Trophoblast cell (in vitro differentiated cells and primary cell): ENCODE results near the gene TEX2.

ENCODE experiments used
- DNase-seq, 2 donors: peaks; one replicate each; pipeline ENCODE4 v3.0.0-alpha.2; 2016
- H2AFZ ChIP-seq: 2 replicates; pipeline ENCODE4 v1.6.1; 2013; ENCODE audit warnings: low read length, moderate library complexity, mild to moderate bottlenecking; ENCODE audit not compliant: insufficient read depth, poor library complexity
- H2AK5ac ChIP-seq: 2 replicates; pipeline ENCODE4 v1.6.1; 2013; ENCODE audit warnings: mild to moderate bottlenecking, low read length
- H2BK120ac ChIP-seq: 2 replicates; pipeline ENCODE4 v1.6.1; 2013; ENCODE audit warnings: low read length, mild to moderate bottlenecking, moderate library complexity; ENCODE audit not compliant: insufficient read depth, poor library complexity
- H2BK12ac ChIP-seq: 2 replicates; pipeline ENCODE4 v1.6.1; 2013; ENCODE audit warnings: mild to moderate bottlenecking, low read length, moderate library complexity
- H2BK5ac ChIP-seq: 2 replicates; pipeline ENCODE4 v1.6.1; 2013; ENCODE audit warnings: low read length, low read depth, moderate library complexity, mild to moderate bottlenecking; ENCODE audit not compliant: poor library complexity
- H3K14ac ChIP-seq: 2 replicates; pipeline ENCODE4 v1.6.1; 2013; ENCODE audit warnings: mild to moderate bottlenecking, low read length
- H3K18ac ChIP-seq: 2 replicates; pipeline ENCODE4 v1.6.1; 2013; ENCODE audit warnings: mild to moderate bottlenecking, low read length
- H3K23ac ChIP-seq: 2 replicates; pipeline ENCODE4 v1.6.1; 2013; ENCODE audit warnings: low read length
- H3K27ac ChIP-seq: 2 replicates; pipeline ENCODE4 v1.5.1; 2013; ENCODE audit warnings: low read depth, mild to moderate bottlenecking, inconsistent platforms, low read length, moderate library complexity
- H3K27me3 ChIP-seq: 2 replicates; pipeline ENCODE4 v1.6.1; 2013; ENCODE audit warnings: inconsistent platforms, mild to moderate bottlenecking, low read length, moderate library complexity; ENCODE audit not compliant: insufficient read depth
- H3K36me3 ChIP-seq, 2 experiments: 1 replicate in 1 of 2; 2 replicates in 1 of 2; pipeline ENCODE4 v1.6.1; 2013; ENCODE audit warnings: low read length in 2 of 2, mild to moderate bottlenecking in 2 of 2, moderate library complexity in 1 of 2; ENCODE audit not compliant: insufficient read depth in 2 of 2, control insufficient read depth in 1 of 2
- H3K4ac ChIP-seq: 2 replicates; pipeline ENCODE4 v1.6.1; 2013; ENCODE audit warnings: low read depth, mild to moderate bottlenecking, low read length, moderate library complexity
- H3K4me1 ChIP-seq, 2 experiments: 1 replicate in 1 of 2; 2 replicates in 1 of 2; pipeline ENCODE4 v1.6.1; 2013; ENCODE audit warnings: low read length in 2 of 2, mild to moderate bottlenecking in 2 of 2, moderate library complexity in 1 of 2; ENCODE audit not compliant: insufficient read depth in 2 of 2, control insufficient read depth in 1 of 2
- H3K4me2 ChIP-seq: 2 replicates; pipeline ENCODE4 v1.6.1; 2013; ENCODE audit warnings: inconsistent platforms, mild to moderate bottlenecking, low read length, moderate library complexity
- H3K4me3 ChIP-seq: 2 replicates; pipeline ENCODE4 v1.5.1; 2013; ENCODE audit warnings: mild to moderate bottlenecking, low read depth, low read length, inconsistent platforms
- H3K79me1 ChIP-seq: one replicate; pipeline ENCODE4 v1.6.1; 2013; ENCODE audit warnings: low read length
- H3K79me2 ChIP-seq: 2 replicates; pipeline ENCODE4 v1.6.1; 2013; ENCODE audit warnings: low read length, mild to moderate bottlenecking; ENCODE audit not compliant: control insufficient read depth, insufficient read depth, poor library complexity
- H3K9ac ChIP-seq: 2 replicates; pipeline ENCODE4 v1.6.1; 2013; ENCODE audit warnings: mild to moderate bottlenecking, low read length
- H3K9me3 ChIP-seq: 2 replicates; pipeline ENCODE4 v1.6.1; 2013; ENCODE audit warnings: low read depth, mild to moderate bottlenecking, control low read depth, inconsistent platforms, low read length; ENCODE audit not compliant: insufficient read depth
- H4K12ac ChIP-seq: 2 replicates; pipeline ENCODE4 v1.6.1; 2013; ENCODE audit warnings: low read depth, mild to moderate bottlenecking, low read length, moderate library complexity
- H4K8ac ChIP-seq: 2 replicates; pipeline ENCODE4 v1.6.1; 2013; ENCODE audit warnings: low read depth, mild to moderate bottlenecking, low read length, moderate library complexity
- H4K91ac ChIP-seq: one replicate; pipeline ENCODE4 v1.6.1; 2013; ENCODE audit warnings: low read depth, mild to moderate bottlenecking, low read length, moderate library complexity
- WGBS: extraction: QIAGEN DNeasy Blood & Tissue Kit; methylation state at CpG from one replicate; pipeline ENCODE4 v1.1.7; 2013; ENCODE audit warnings: missing lambda C conversion rate; ENCODE audit not compliant: insufficient read length, insufficient coverage; ENCODE audit errors: extremely low coverage; 5-methylcytosine and 5-hydroxymethylcytosine counted together

Gene TEX2

DNA sequence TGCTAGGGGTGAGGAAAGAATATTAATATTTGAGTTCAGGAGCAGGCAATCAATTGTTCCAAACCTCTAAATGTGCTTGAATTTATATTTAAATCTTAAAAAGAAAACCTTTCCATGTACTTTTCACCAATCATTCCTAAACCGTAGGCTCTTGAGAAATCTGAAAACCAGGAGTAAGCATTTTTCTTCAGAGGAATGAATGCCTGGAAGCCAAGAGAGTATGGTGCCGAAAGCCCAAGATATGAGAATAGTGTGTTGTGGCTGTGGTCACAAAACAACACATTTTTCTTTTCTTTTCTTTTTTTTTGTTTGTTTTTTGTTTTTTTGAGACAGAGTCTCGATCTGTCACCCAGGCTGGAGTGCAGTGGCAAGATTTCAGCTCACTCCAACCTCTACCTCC, 37.6 kb downstream of the TEX2 start:
- H3K27me3 ChIP-seq = no peaks in the 10 kb centered on the region
- H2BK120ac ChIP-seq = no peak overlapping the region
- no peaks in the 10 kb centered on the region for H3K9me3 ChIP-seq
- peak in 1 of 2 donors; percentile 57 for DNase-seq
- H3K36me3 ChIP-seq = peaks cover 2 to 3% of the 10 kb centered on the region in 2 experiments
- H4K12ac ChIP-seq = no peak overlapping the region
- peaks cover 9% of the 10 kb centered on the region for H3K79me2 ChIP-seq
- no peak overlapping the region for H3K27ac ChIP-seq
- no peak overlapping the region for H3K4me3 ChIP-seq
- H3K4me2 ChIP-seq = no peak overlapping the region
- H2AFZ ChIP-seq = no peak overlapping the region
- H2AK5ac ChIP-seq = peak overlapping the region; percentile 74
- H3K18ac ChIP-seq = no peak overlapping the region
- H4K91ac ChIP-seq = no peak overlapping the region
- H4K8ac ChIP-seq = no peak overlapping the region
- WGBS = no CpG with 5 or more reads among the region's 3 CpGs
- peaks cover 7 to 8% of the 10 kb centered on the region in 2 experiments for H3K4me1 ChIP-seq
- H3K23ac ChIP-seq = no peak overlapping the region
- H3K9ac ChIP-seq = no peak overlapping the region
- H3K4ac ChIP-seq = no peak overlapping the region
- H2BK12ac ChIP-seq = no peak overlapping the region
- H3K14ac ChIP-seq = no peak overlapping the region
- no peak overlapping the region for H2BK5ac ChIP-seq
- peaks cover 10% of the 10 kb centered on the region for H3K79me1 ChIP-seq

DNA sequence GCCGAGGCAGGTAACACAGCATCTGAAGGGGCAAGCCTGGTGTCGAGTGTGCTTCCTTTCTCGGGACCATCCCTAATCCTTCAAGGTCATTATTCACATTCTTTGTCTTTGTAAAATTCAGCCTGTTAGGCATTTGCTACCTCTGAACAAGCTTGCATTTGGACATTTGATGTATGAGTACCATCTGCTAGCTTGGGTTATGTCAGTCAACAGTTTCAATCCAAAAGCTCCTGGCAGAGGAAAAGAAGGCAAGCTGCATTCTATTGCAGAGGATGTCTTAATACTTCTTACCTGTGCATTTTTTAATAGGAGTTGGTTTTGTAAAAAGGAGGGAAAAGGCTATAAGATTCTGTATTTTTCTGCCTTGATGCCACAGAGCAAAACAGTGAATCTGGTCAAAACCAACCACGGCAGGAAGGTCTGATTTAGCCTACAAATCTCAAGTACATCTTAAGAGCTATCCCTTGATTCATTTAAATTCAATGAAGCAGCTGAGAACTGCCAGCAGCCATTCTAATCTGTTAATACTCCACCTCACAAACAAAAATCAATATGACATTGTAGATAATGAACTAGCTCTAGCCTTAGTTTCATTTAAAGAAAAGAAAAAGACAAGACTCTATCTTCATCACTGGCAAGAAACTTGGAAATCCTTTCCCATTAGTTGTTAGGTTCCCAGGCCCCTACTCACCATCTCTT, 39.0 kb downstream of the TEX2 start:
- Histone ChIP-seq H2BK12ac (peak overlapping the region; percentile 71), H3K4me3 (no peak overlapping the region), H3K27ac (no peak overlapping the region), H4K12ac (no peak overlapping the region), H3K9me3 (no peaks in the 10 kb centered on the region), H2BK120ac (no peak overlapping the region), H3K23ac (no peak overlapping the region), H3K4me2 (no peak overlapping the region), H3K4ac (peak overlapping the region; percentile 79), H3K9ac (no peak overlapping the region), H4K91ac (no peak overlapping the region), H3K4me1 (peaks cover 5 to 6% of the 10 kb centered on the region in 2 experiments), H3K79me1 (peaks cover 4% of the 10 kb centered on the region), H4K8ac (no peak overlapping the region), H2AK5ac (peak overlapping the region; percentile 54), H3K36me3 (peaks cover 2 to 3% of the 10 kb centered on the region in 2 experiments), H3K79me2 (peaks cover 4% of the 10 kb centered on the region), H2BK5ac (no peak overlapping the region), H3K18ac (peak overlapping the region; percentile 78), H3K27me3 (no peaks in the 10 kb centered on the region), H2AFZ (no peak overlapping the region), H3K14ac (no peak overlapping the region)
- WGBS = no CpG with 5 or more reads among the region's 4 CpGs
- no peak for DNase-seq

DNA sequence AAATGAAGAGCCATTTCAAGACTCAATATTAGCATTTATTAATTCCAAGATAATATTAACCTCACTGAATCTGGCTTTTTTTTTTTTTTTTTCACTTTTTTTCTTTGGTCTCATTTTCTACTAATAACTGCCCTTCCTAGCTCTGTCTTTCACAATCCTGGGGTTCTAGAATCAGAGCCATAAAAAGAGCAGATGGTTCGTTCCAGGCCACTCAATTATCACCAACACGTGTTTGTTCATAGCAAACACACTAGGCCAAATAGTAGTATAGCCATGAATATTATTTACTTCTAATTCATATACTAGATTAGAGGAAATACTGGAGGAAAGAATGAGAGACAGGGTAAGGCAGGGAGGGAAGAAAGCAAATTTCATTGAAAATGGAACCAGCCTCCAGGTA, 39.8 kb downstream of the TEX2 start:
- Histone ChIP-seq H3K4me2 (no peak overlapping the region), H2BK5ac (no peak overlapping the region), H2AFZ (no peak overlapping the region), H3K9ac (no peak overlapping the region), H4K12ac (no peak overlapping the region), H2BK120ac (no peak overlapping the region), H3K79me2 (peaks cover 2% of the 10 kb centered on the region), H3K23ac (no peak overlapping the region), H4K8ac (no peak overlapping the region), H3K14ac (no peak overlapping the region), H3K4me1 (peaks cover 4 to 5% of the 10 kb centered on the region in 2 experiments), H3K18ac (no peak overlapping the region), H2BK12ac (no peak overlapping the region), H2AK5ac (no peak overlapping the region), H4K91ac (no peak overlapping the region), H3K4ac (no peak overlapping the region), H3K79me1 (peaks cover 2% of the 10 kb centered on the region), H3K4me3 (no peak overlapping the region), H3K9me3 (no peaks in the 10 kb centered on the region), H3K36me3 (peaks cover under 1 to 2% of the 10 kb centered on the region in 2 experiments), H3K27me3 (no peaks in the 10 kb centered on the region), H3K27ac (no peak overlapping the region)
- DNase-seq = no peak
- WGBS = no CpG with 5 or more reads among the region's 2 CpGs

DNA sequence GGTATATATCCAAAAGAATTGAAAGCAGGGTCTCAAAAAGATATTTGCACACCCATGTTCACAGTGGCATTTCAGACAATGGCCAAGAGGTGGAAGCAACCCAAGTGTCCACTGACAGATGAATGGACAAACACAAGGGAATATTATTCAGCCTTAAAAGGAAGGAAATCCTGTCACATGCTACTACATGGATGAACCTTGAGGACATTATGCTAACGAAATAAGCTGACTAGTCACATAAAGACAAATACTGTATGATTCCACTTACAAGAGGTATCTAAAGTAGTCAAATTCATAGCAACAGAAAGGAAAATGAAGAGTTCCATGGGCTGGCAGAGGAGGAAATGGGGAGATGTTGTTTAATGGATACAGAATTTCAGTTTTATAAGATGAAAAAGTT, 41.4 kb downstream of the TEX2 start:
- H4K91ac ChIP-seq = no peak overlapping the region
- H2AK5ac ChIP-seq = no peak overlapping the region
- no peak overlapping the region for H3K4me3 ChIP-seq
- peaks cover 16 to 17% of the 10 kb centered on the region in 2 experiments for H3K4me1 ChIP-seq
- H2AFZ ChIP-seq = no peak overlapping the region
- no peak overlapping the region for H4K12ac ChIP-seq
- no peaks in the 10 kb centered on the region for H3K27me3 ChIP-seq
- no peak overlapping the region for H3K9ac ChIP-seq
- H3K23ac ChIP-seq = no peak overlapping the region
- H3K36me3 ChIP-seq = peaks cover 0 to 2% of the 10 kb centered on the region in 2 experiments
- H3K9me3 ChIP-seq = no peaks in the 10 kb centered on the region
- no peak overlapping the region for H3K4me2 ChIP-seq
- H3K18ac ChIP-seq = no peak overlapping the region
- no peak overlapping the region for H3K27ac ChIP-seq
- peaks cover 6% of the 10 kb centered on the region for H3K79me2 ChIP-seq
- no peak overlapping the region for H3K4ac ChIP-seq
- no peak for DNase-seq
- H3K14ac ChIP-seq = no peak overlapping the region
- H4K8ac ChIP-seq = no peak overlapping the region
- no peak overlapping the region for H2BK12ac ChIP-seq
- H2BK120ac ChIP-seq = no peak overlapping the region
- H3K79me1 ChIP-seq = peaks cover 10% of the 10 kb centered on the region
- no peak overlapping the region for H2BK5ac ChIP-seq
- no CpG with 5 or more reads among the region's 1 CpG for WGBS
